Kidney tubule cell (primary cell): ENCODE data around the gene STRN.
"Not testable (repeated sequence)": the region's sequence is repeated elsewhere in the genome, so short reads cannot be mapped to it uniquely, and the experiment has no call there.

Experiments
- DNase-seq: peaks from one replicate; pipeline ENCODE4 v3.0.0-alpha.2; 2018; ENCODE audit warnings: low spot score

STRN gene

DNA sequence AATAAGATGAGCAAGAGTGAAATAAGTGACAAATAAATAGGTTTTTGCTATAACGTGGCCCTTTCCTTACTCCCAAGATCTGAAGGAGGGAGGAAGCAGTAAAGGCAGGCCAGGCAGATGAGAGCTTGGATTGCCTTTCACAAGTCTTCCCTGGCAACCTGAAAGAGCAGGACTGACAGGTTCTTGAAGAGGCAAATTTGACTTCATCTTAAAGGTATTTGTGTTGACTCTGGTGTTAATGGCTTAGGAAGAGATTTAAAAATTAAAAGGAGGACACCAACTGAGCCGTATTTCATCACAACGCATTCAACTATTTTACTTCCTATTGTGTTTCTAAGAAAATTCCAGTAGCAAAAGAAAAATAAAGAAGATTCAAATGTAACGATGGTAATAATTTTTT, 3.2 kb downstream of the STRN start:
- peak; percentile 39 for DNase-seq

DNA sequence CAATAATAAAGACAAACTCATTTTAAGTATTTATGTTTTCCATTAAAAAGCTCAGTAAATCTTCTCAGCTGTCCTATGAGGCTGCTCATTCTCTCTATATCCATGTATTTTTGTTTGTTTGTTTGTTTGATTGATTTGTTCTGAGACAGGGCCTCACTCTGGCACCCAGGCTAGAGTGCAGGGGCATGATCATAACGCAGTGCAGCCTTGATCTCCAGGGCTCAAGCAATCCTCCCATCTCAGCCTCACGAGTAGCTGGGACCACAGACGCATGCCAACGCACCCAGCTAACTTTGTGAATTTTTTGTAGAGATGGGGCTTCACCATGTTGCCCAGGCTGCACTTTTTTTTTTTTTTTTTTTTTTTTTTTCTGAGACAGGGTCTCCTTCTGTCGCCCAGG, 5.6 kb downstream of the STRN start:
- no peak for DNase-seq

DNA sequence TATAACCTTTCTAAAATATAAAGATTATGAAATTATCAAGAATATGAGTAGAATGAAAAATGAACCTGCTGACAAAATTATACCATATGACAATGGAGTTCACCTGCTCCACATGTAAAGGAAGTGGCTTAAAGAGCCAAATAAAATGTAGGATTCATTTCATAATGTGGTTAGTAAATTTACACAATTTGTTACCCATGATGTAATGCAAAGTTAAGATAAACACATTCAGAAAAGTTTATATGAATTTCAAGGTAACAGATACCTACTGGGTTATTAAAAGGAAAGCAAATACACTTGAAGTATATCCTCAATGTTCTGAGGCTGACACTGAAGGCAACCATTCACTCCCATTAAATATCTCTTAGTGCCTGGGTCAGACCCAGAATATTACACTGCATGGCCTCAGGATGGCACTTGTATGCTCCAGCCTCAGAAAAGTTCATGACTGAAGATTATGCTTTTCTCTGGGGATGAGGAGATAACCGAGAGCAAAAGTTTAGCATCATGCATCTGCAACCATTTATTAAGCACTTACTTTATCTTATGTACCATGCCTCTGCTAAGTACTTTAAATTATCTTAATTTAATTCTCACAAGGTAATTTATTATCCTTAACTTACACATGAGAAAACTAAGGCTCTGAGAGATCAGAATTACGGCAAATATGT, 6.2 kb downstream of the STRN start:
- no peak for DNase-seq

DNA sequence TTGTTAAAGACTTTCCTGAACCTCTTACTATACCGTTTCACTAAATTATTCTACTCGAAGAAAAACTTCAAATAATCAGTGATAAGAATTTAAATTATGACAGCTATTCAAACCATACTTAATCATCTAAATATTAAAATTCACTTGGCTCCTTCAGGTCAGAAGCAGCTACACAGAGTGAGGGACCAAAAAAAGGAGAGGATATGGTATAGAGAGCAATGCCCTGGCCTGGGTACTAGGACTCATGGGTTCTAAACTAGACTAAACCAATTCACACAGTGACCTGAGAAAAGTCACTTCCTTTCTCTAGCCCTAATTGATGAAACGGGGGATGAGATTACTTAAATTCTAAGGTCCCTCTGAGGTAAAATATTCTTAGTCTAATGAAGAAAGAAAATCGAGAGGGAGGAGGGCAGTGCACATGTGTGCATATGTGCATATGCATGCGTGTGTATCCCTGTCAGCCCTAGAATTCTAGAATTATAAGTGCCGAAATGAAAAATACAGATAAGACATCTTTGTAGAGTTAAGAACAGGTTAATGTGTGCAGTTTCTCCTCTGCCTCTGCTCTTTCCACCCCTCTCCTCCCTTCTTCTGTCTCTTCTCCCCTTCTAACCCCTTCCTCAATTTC, 11.2 kb downstream of the STRN start:
- no peak for DNase-seq

DNA sequence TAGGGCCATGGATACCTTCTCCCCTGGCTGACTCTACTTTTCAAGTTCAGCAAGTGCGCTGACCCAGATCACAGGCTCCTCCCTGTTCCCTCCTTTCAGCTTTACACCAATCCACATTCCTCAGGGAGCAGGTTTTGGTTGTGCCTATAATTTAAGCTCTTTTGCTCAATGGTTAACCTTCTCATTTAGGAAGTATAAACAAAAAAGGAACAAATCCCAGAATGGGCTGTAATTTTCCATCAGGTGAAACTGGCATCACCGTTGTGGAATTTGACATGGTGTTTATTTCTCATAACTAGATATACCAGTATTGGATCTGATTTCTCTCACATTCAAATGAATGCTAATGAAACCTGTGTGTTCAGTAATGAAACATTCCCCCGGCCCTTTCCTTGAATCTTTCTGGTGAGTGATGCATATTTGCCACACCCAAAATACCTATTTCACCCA, 13.6 kb downstream of the STRN start:
- peak; percentile 73 for DNase-seq

DNA sequence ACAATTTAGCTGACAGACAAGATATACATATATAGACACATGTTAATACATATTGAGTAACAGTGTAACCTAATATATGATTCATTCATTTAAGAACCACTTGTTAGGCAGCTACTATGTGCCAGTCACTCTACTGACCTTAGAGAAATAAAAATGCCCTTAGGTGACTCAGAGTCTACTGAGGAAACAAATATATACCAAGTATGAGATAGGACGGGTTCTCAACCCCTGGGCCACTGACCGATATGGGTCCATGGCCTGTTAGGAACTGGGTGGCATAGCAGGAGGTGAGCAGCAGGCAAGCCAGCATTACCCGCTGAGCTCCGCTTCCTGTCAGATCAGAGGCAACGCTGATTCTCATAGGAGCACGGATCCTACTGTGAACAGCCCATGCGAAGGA, 14.8 kb downstream of the STRN start:
- DNase-seq = peak; percentile 80

DNA sequence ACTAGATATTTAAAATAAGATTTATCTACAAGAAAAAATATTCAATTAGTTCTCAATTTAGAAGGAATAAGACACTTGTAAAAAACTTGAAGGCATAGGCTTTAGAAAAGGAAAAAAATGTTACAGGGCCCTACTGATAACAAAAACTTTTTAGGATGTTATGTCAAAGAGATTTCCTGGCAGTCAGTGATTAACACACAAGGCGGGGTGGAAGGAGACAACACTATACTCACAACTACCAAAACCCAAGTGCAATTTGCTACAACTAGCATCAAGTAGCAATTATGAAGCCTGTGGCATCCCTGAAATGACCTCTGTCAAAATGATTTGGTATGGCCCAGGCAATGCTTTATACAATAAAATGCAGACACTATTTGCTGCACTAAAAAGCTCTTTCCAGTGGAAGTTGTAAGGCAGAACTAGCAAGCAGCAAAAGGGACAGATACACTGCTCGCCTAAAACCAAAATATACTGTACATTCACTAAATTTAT, 15.3 kb downstream of the STRN start:
- no peak for DNase-seq

DNA sequence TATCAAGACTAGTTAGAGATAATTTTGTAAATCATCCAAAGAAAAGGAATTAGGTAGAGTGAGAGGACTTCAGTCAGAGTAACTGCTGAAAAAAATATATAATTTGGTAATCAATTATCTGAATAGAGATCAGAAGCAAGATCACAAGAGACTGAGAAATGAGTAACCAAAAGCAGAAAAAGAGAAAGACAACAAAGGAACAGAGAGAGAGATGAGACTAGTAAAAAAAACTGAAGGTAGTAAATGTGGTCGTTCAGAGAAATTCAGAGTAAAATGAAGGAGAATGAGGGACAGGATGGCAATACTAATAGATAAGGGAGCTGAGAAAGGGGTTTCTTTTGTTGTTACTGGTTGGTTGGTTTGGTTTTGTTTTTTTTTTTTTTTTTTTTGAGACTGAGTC, 16.5 kb downstream of the STRN start:
- no peak for DNase-seq

DNA sequence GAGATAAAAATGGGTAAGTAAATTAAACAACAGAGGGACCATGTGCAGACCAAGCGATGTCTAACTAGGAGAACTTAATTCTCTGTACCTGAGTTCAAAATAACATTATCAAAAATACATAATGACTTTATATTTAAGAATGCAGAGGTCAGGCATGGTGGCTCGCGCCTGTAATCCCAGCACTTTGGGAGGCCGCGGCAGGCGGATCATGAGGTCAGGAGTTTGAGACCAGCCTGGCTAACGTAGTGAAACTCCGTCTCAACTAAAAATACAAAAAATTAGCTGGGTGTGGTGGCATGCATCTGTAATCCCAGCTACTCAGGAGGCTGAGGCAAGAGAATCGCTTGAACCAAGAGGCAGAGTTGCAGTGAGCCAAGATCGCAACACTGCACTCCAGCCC, 21.1 kb downstream of the STRN start:
- not testable (repeated sequence) for DNase-seq

DNA sequence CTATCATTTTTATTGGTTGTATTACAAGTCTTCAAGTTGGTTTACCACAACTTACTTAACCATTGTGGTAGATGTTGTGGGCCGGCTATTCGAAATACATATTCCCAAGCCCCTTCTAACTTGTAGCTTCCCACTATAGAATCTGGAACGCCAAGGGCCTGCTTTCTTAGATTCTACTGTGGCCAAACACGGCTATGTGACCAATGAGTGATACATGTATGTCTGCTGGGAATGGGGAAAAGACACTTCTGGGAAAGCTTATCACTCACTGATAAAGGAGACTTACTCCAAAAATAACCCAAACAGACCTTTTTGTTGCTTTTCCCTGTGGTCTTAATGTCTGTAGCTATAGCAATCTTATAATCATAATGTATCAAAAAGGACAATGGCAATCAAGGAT, 24.5 kb downstream of the STRN start:
- DNase-seq = no peak

DNA sequence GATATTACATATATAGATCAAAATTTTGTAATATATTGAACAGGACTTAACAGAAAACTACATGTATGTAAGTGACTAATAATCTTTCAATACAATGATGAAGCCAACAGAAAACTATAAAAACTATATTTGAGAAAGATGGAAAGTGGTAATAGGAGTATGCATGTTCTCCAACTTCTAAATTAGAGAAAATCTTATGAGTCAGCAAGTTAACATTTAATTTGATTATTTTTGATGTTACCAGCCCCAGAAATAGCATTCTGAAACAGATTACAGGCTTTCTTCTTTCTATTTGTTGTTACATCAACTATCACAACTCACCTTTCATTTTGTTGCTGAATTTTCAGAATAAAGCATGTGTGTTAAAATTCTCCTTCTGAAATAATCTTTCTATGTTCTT, 29.8 kb downstream of the STRN start:
- not testable (repeated sequence) for DNase-seq

DNA sequence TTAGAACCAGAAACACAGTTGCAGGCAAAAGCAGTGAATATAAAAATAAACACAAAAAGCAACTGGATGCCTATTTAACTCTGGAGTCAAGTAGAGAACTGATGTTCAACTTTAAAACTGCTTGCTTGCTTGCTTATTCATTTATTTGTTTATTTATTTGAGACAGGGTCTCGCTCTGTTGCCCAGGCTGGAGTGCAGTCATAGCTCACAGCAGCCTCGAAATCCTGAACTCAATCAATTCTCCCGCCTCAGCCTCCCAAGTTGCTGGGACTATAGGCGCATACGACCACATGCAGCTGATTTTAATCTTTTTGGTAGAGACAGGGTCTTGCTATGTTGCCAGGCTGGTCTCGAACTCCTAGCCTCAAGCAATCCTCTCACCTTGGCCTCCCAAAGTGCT, 34.6 kb downstream of the STRN start:
- not testable (repeated sequence) for DNase-seq

DNA sequence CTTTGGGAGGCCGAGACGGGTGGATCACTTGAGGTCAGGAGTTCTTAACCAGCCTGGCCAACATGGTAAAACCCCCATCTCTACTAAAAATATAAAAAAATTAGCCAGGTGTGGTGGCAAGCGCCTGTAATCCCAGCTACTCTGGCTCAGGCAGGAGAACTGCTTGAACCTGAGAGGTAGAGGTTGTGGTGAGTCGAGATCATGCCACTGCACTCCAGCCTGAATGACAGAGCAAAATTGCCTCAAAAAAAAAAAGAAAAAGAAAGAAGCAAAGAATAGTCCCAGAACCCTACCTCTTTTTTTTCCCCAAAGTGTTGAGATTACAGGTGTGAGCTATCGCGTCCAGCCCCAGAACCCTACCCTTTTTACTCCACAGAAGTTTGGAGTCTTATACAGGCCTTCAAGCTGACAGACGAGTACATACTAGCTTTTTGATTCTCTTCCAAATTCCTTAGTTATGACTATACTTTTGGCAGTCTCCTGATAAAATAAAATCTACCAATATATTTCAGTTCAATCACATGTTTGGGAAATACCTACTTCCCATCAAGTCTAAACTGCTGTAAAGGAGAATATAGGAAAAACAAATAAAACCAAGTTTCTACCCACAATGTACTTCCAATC, 35.4 kb downstream of the STRN start:
- peak; percentile 35 for DNase-seq

DNA sequence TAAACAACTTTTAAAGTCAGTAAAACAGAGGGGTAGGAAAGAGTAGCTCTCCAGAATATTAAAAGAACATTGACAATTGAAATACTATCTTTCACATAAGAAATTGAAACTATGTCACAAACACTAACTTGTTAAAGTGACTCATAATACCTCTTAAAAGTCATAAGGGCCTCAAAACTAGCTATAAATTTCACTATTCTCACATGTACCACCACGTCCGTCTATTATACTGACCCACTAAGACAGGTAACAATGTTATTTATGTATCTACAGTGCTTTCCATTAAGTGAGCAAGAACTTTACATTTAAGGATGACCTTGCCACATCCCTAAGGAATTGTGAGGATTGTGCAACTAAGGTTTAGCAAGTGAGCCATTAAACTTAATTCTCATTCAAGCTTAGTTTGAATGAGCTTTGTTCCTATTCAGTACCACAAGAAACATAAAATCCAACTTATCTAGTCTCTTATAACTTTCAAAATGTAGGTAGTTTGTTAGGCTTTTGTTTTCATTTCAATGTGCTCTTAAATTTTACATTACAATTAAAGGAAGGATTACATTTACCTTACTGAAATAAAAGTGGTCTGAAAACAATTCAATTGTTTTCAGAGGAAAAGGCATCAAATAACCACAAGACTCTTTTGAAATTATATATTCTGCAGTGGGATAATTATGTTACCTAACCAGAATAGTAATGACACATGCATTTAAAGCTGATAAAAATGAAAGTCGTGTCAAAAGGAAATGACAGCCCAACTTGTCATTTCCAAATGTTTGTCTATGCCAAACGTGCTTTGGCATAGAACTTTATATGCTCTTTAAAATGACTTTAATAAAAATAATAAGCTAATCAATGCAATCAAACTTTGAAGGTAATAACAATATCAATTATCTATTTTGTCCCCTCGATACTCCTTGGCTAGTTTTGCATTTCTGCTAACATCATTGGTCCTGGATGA, 39.9 kb downstream of the STRN start:
- not testable (repeated sequence) for DNase-seq

DNA sequence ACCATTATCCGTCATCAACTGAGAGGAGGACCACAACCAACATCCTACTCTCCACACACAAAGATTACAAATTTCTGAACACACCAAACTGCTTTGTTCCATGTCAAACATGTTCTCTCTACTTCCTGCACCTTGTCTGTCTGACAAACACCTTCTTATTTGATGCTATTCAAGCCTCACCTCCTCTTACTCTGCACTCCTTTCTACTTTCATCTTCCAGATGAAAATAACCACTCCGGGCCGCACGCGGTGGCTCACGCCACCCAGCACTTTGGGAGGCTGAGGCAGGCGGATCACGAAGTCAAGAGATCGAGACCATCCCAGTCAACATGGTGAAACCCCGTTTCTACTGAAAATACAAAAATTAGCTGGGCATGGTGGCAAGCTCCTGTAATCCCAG, 43.7 kb downstream of the STRN start:
- DNase-seq = not testable (repeated sequence)

DNA sequence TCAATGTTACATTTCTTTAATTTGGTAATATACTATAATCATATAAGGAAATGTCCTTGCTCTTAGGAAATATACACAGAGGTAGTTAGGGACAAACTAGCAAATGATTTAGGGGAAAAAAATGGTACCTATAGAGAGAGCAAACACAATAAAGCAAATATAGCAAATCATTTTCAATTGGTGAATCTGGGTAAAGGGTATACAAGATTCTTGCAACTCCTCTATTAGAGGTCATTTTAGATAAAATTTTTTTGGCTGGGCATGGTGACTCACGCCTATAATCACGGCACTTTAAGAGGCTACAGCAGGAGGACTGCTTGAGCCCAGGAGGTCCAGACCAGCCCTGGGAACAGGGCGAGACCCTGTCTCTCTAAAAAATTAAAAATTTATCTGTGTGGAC, 44.4 kb downstream of the STRN start:
- no peak for DNase-seq

DNA sequence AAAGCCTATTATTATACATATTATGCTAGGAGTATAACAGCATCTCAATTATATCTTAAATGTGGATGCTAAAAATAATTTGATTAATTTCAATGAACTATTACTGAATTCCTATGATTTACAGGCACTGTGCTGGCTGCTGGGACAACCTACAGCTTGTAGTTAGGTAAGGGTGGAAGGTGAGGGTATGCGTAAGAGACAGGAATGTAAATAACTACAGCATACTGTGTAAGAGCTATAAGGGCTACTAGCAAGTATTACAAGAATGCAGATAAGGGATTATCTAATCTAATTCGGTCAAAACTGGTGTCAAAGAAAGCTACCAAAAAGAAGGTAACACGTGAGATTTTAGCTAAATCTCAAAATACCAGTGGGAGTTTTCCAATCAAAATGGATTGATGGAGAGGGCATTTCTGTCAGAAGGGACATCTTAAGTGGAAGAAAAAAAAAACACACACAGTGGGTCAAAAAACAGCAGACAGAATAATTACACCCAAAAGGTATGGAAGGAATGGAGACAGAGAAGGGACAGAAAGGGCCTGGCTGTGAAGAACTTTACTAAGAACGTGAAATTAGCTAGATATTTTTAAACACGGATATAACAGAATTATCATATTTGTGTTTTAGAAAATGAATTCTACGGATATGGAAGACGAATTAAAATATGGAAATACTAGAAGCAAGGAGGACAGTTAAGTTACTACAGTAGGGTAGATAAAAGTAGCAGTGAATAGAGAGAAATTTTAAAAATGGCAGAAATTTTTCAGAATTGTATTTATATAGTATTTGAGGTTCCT, 47.1 kb downstream of the STRN start:
- DNase-seq = no peak

DNA sequence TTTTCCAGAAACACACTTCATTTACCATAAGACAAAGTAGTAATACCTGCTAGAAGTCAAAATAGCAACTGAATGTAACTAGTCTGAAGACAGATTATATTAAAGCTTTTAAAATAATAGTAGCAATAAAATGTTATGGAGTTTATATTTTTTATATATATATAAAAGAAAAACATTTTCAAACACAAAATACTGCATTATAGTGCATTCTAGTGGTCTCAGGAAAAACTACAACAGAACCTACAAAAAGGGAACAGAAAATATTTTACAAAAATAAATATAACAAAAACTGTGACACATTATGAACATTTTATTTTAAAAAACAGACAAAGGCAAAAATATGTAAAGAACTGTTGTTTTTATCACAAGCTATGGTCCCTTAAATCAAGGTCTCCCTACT, 48.0 kb downstream of the STRN start:
- DNase-seq = no peak

DNA sequence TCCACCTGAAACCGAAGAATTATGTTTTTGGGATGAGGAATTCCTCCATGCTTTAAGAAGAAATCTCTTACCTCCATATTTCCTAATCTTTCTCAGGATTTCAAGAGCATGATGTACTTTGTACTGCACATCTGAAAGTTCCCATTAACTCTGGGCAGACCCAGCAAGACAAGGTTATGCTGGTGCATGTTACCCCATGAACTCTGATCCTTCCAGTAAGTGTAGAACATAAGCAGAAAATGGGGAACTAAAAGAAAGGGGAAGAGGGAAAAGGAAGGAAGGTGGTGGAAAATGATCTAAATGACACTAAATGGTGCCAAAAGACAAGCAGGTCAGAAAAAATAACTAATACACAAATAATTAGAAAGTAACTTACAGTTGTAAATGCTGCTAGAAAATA, 50.7 kb downstream of the STRN start:
- DNase-seq = no peak

DNA sequence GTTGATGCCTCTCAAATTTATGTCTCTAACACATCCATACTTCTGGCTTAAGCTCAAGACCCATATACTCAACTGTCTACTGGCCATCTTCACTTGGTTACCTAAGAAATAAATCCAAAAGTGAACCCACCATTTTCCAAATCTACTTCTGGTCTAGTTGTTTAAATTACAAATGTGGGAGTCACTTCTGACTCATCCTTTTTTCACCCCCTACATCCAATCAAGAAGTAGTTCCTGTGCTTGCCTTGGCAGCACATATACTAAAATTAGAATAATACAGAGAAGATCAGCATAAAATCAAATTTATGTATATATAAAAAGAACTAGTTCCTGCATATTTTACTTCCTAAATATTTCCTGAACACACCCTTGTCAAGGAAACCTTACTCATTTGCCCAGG, 53.6 kb downstream of the STRN start:
- DNase-seq = peak; percentile 4

DNA sequence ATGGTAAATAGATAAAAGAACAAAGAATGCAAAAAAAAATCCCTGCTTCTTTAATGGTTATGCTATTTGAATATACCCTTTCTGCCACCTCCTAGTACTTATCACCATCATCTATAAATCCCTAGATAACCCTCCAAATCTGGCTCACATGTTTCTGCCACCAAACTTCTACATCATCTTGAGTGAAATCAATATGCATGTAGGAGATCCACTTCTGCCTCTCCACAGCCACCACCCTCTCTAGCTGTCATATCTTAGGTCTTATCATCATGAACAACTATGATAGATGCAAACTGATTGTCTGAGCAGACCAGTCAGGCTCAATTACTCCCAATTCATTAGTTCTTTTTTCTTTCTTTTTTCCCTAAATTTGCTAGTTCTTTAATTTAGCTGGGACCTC, 55.3 kb downstream of the STRN start:
- DNase-seq = no peak
